ENCODE data around the gene RGS14.

Gene RGS14

DNA sequence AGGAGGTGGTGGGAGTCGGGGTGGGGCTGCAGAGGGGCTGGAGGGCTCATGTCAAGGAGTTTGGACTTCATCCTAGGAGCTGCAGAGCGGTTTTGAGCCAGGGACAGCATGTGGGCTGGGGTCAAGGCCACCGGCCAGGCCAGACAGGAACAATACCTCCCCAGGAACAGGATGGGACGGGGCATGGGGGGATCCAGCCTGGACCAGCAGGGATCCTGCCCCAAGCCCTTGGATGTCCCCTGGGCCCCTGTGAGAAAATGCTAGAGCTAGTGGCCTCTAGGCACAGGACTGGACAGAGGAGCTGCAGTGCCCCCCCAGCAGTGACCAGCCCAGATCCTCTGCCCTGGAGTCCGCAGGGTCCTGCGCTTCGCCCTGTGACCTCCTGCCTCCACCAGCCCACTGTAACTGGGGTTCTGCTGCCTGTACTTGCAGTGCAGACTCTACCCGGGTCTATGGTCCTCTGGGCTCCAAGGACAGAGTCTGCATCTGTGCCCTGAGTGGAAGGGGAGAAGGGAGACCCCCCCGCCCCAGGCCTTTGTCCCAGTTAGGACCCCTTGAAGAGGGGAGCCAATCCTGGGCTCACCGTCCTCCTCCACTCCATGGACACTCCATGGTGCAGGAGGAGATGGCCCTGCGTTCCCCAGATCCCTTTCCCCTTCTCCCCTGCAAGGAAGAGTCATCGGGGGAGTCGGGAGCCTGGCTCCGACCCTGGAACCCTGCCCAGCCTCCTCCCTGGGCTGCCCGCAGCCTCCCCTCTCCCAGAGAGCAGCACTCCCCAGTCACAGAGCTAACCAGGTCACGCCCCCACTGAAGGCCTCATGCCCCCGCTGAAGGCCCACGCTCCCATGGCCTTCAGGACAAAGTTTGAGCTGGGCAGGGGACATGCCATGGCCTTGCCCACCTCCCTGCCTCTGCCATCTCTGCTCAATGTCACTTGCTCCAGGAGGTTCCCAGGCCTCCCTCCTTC, 43.1 kb upstream of the RGS14 start:
- no peak for DNase-seq
- Histone ChIP-seq H3K27ac (no peak overlapping the region), H3K36me3 (replicated peaks) (no peaks in the 10 kb centered on the region), H3K27me3 (replicated peaks) (no peaks in the 10 kb centered on the region), H3K4me3 (ENCODE audit: low read depth, low read length) (no peak overlapping the region)
- TF ChIP-seq, protein P1, sequence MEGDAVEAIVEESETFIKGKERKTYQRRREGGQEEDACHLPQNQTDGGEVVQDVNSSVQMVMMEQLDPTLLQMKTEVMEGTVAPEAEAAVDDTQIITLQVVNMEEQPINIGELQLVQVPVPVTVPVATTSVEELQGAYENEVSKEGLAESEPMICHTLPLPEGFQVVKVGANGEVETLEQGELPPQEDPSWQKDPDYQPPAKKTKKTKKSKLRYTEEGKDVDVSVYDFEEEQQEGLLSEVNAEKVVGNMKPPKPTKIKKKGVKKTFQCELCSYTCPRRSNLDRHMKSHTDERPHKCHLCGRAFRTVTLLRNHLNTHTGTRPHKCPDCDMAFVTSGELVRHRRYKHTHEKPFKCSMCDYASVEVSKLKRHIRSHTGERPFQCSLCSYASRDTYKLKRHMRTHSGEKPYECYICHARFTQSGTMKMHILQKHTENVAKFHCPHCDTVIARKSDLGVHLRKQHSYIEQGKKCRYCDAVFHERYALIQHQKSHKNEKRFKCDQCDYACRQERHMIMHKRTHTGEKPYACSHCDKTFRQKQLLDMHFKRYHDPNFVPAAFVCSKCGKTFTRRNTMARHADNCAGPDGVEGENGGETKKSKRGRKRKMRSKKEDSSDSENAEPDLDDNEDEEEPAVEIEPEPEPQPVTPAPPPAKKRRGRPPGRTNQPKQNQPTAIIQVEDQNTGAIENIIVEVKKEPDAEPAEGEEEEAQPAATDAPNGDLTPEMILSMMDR (IDR thresholded peaks at IDR 0.05; ENCODE audit: low read depth, low read length, missing control alignments), result no peak
- in situ Hi-C loops (cut with HindIII; ENCODE audit: low pct_ligation_motif_present, low sequenced_read_pairs), result loop anchor here (25.0 kb wide), 1 partner anchor 123 kb away; the partner anchor contains the start of genes GRK6 and PRR7

DNA sequence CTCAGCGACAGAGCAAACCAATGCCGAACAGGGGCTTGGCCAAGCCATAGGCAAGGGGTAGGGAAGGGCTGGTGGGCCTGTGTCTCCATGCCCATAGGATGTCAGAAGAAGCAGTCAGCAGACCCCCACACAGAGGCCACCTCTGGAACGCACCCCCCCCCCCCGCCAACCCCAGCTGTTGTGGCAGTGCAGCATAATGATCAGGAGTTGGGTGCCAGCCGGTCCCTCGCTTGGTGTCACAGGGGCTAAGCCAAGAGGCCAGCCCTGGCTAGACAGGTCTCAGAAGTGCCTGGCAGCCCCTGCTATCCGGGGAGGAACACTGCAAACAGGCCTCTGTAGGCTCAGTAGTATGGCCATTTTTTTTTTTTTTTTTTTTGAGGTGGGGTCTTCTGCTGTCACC, 42.3 kb upstream of the RGS14 start:
- H3K27me3 ChIP-seq (replicated peaks), result no peaks in the 10 kb centered on the region
- no peak for DNase-seq
- H3K36me3 ChIP-seq (replicated peaks), result no peaks in the 10 kb centered on the region
- H3K27ac ChIP-seq, result no peak overlapping the region
- in situ Hi-C loops (cut with HindIII; ENCODE audit: low pct_ligation_motif_present, low sequenced_read_pairs), result loop anchor here (25.0 kb wide), 1 partner anchor 122 kb away; the partner anchor contains the start of genes GRK6 and PRR7
- TF ChIP-seq, protein P1 (IDR thresholded peaks at IDR 0.05; ENCODE audit: low read depth, low read length, missing control alignments), result no peak
- no peak overlapping the region for H3K4me3 ChIP-seq (ENCODE audit: low read depth, low read length)

- Histone ChIP-seq H3K27me3 (replicated peaks) (no peaks in the 10 kb centered on the region), H3K36me3 (replicated peaks) (no peaks in the 10 kb centered on the region), H3K27ac (no peak overlapping the region), H3K4me3 (ENCODE audit: low read depth, low read length) (no peak overlapping the region)
- TF ChIP-seq, protein P1 (IDR thresholded peaks at IDR 0.05; ENCODE audit: low read depth, low read length, missing control alignments), result no peak
- no peak for DNase-seq
- in situ Hi-C loops (cut with HindIII; ENCODE audit: low pct_ligation_motif_present, low sequenced_read_pairs), result loop anchor here (25.0 kb wide), 1 partner anchor 121 kb away; the partner anchor contains the start of genes GRK6 and PRR7
Observed at GRCh38 chr5:177316005-177316404, 41.7 kb upstream of the RGS14 start.

GRCh38 chr5:177317959-177318377, 39.8 kb upstream of the RGS14 start:
- no peak overlapping the region for H3K27ac ChIP-seq
- no peaks in the 10 kb centered on the region for H3K27me3 ChIP-seq (replicated peaks)
- in situ Hi-C loops (cut with HindIII; ENCODE audit: low pct_ligation_motif_present, low sequenced_read_pairs), result loop anchor here (25.0 kb wide), 1 partner anchor 119 kb away; the partner anchor contains the start of genes GRK6 and PRR7

DNA sequence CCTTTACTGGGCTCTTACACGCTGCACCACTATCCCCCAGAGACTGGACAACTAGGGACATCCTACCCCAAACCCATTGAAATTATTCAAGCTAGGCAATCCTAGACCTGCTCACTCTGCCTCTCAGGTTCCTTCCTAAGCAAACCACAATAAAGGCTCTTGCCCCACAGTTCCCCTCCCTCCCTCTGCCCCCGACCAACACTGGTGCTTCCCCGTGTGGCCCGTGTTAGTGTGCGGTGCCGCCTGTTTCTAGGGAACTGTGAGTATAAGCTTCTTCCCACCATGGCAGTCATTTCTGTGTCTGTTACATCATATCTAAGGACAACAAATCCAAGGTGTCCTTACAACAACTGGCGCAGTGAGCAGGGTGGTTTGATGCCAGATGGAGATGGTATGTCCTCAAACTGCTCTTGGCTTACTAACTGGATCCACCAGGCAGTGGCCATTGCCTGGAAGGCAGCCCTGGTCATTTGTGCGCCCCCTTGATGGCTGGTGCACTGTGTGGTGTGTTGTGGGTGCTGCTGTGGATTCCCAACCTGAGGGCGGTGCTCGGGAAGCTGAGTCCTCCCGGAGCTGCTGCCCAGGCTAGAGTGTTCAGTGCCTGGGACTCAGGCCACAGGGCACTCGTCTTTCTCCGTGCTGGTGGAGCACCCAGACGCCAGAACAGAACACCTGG, 37.7 kb upstream of the RGS14 start:
- TF ChIP-seq, protein P1 (IDR thresholded peaks at IDR 0.05; ENCODE audit: low read depth, low read length, missing control alignments), result no peak
- no peaks in the 10 kb centered on the region for H3K27me3 ChIP-seq (replicated peaks)
- in situ Hi-C loops (cut with HindIII; ENCODE audit: low pct_ligation_motif_present, low sequenced_read_pairs), result loop anchor here (25.0 kb wide), 1 partner anchor 117 kb away; the partner anchor contains the start of genes GRK6 and PRR7
- H3K27ac ChIP-seq, result no peak overlapping the region
- no peaks in the 10 kb centered on the region for H3K36me3 ChIP-seq (replicated peaks)
- no peak overlapping the region for H3K4me3 ChIP-seq (ENCODE audit: low read depth, low read length)
- DNase-seq, result no peak

More at GRCh38 chr5:177317959-177318377, 39.8 kb upstream of the RGS14 start:
- Histone ChIP-seq H3K36me3 (replicated peaks) (no peaks in the 10 kb centered on the region), H3K4me3 (ENCODE audit: low read depth, low read length) (no peak overlapping the region)
- peak; percentile 77 for DNase-seq
- TF ChIP-seq, protein P1 (IDR thresholded peaks at IDR 0.05; ENCODE audit: low read depth, low read length, missing control alignments), result peak; percentile 92

All from brain microvascular endothelial cell (primary cell).